Caco-2 (cell line): ENCODE data around the gene TNFSF15. TPM values are rescaled to one million over a fixed set of nuclear protein-coding genes. Genes with fewer than 3 reads are reported as not detected.

ENCODE experiments used
- BruUV-seq: library from RNA; stranded (reverse); fragments of 400-500 nt; replicated peaks from 2 replicates; lab custom pipeline; 2021; lab: Mats Ljungman, UMichigan
- CTCF ChIA-PET: fragments of 300-600 bp; sonication (Branson Sonifier 250); formaldehyde crosslinking; loops from one replicate; lab custom pipeline; 2022; ENCODE audit warnings: antibody characterized with exemption; lab: Charles Lee
- POLR2A ChIA-PET: fragments of 300-600 bp; sonication (Branson Sonifier 250); formaldehyde crosslinking; loops from one replicate; lab custom pipeline; 2022; ENCODE audit warnings: antibody characterized with exemption; lab: Charles Lee
- DNase-seq, 2 experiments: peaks; one replicate each; pipeline versions ENCODE4 v3.0.0 to v3.0.0-alpha.2; 2020 to 2022
- H3K27me3 ChIP-seq: replicated peaks from 2 replicates; pipeline ENCODE4 v1.6.0; 2011; ENCODE audit warnings: low read length; ENCODE audit not compliant: control insufficient read depth, insufficient read depth
- H3K36me3 ChIP-seq: 2 replicates; pipeline ENCODE4 v1.5.1; 2011; ENCODE audit warnings: low read length; ENCODE audit not compliant: control insufficient read depth, insufficient read depth
- H3K4me1 ChIP-seq: fragments of 250-450 bp; sonication (Bioruptor Pico); 2 replicates; pipeline ENCODE4 v1.5.1; 2020; ENCODE audit warnings: mild to moderate bottlenecking
- H3K4me3 ChIP-seq: 2 replicates; pipeline ENCODE4 v1.5.1; 2011; ENCODE audit warnings: low read depth, mild to moderate bottlenecking, control low read depth, low read length
- H3K9me3 ChIP-seq: fragments of 250-450 bp; sonication (Bioruptor Pico); 2 replicates; pipeline ENCODE4 v1.5.1; 2020; ENCODE audit warnings: mild to moderate bottlenecking, moderate library complexity
- H3K27ac Mint-ChIP-seq: one replicate; pipeline ENCODE4 v1.8.0; 2022; ENCODE audit warnings: mixed read lengths; ENCODE audit not compliant: unreplicated experiment
- H3K27me3 Mint-ChIP-seq: one replicate; pipeline ENCODE4 v1.8.0; 2022; ENCODE audit warnings: mixed read lengths; ENCODE audit not compliant: insufficient read depth, unreplicated experiment
- H3K36me3 Mint-ChIP-seq: one replicate; pipeline ENCODE4 v1.8.0; 2022; ENCODE audit warnings: mild to moderate bottlenecking, mixed read lengths; ENCODE audit not compliant: insufficient read depth, unreplicated experiment
- H3K4me1 Mint-ChIP-seq: one replicate; pipeline ENCODE4 v1.8.0; 2022; ENCODE audit warnings: low read depth, mixed read lengths; ENCODE audit not compliant: unreplicated experiment
- H3K4me3 Mint-ChIP-seq: one replicate; pipeline ENCODE4 v1.8.0; 2022; ENCODE audit warnings: mild to moderate bottlenecking, moderate library complexity, mixed read lengths; ENCODE audit not compliant: unreplicated experiment
- H3K9me3 Mint-ChIP-seq: one replicate; pipeline ENCODE4 v1.8.0; 2022; ENCODE audit warnings: mixed read lengths; ENCODE audit not compliant: unreplicated experiment
- CTCF ChIP-seq, 2 experiments: fragments of 200-600 bp in 1 of 2; IDR thresholded peaks; 1 replicate in 1 of 2; 2 replicates in 1 of 2; pipeline versions ENCODE4 v1.5.1 to v1.8.0; 2011 to 2022; ENCODE audit warnings: antibody characterized with exemption in 1 of 2, control low read depth in 1 of 2, inconsistent platforms in 1 of 2, low read depth in 1 of 2, low read length in 1 of 2, mild to moderate bottlenecking in 1 of 2, moderate library complexity in 1 of 2; ENCODE audit not compliant: insufficient read depth in 1 of 2, severe bottlenecking in 1 of 2, unreplicated experiment in 1 of 2
- intact Hi-C: fragments of 100-400 bp; cut with micrococcal nuclease; formaldehyde crosslinking; loops from one replicate; pipeline ENCODE4 v1.10.0; 2022; ENCODE audit not compliant: unreplicated experiment
- total RNA-seq: library from RNA; stranded (reverse); gene quantifications from 2 replicates; pipeline ENCODE4 v1.2.3, GENCODE V29; 2022

Gene TNFSF15
- total RNA-seq, 1 experiment from 2014 or later, result 0.66 TPM

- TF ChIP-seq CTCF (IDR thresholded peaks at IDR 0.05; ENCODE audit: insufficient read depth in 1 of 2, low read depth in 1 of 2, low read length in 1 of 2, severe bottlenecking in 1 of 2, unreplicated experiment in 1 of 2), result no peak
- H3K4me3 Mint-ChIP-seq, result no peak overlapping the region
- no TSS peak for BruUV-seq
- Histone ChIP-seq H3K27me3 (no peaks in the 10 kb centered on the region), H3K9me3 (no peaks in the 10 kb centered on the region), H3K4me3 (no peak overlapping the region), H3K36me3 (no peaks in the 10 kb centered on the region), H3K4me1 (no peaks in the 10 kb centered on the region)
- peaks cover 7% of the 10 kb centered on the region for H3K27me3 Mint-ChIP-seq
- DNase-seq, result no peak
- H3K27ac Mint-ChIP-seq, result no peak overlapping the region
- POLR2A ChIA-PET, result no interaction called here
- H3K9me3 Mint-ChIP-seq, result no peaks in the 10 kb centered on the region
- CTCF ChIA-PET, result no interaction called here
- intact Hi-C loops, result no loop called here
- H3K36me3 Mint-ChIP-seq, result no peaks in the 10 kb centered on the region
- no peaks in the 10 kb centered on the region for H3K4me1 Mint-ChIP-seq
Measured at GRCh38 chr9:114759512-114760341, 46.1 kb downstream of the TNFSF15 start.

GRCh38 chr9:114757984-114758383 is 47.9 kb downstream of the TNFSF15 start:
- no TSS peak for BruUV-seq
- Mint-ChIP-seq H3K36me3 (no peaks in the 10 kb centered on the region), H3K4me1 (no peaks in the 10 kb centered on the region), H3K9me3 (no peaks in the 10 kb centered on the region), H3K4me3 (no peak overlapping the region), H3K27me3 (peaks cover 7% of the 10 kb centered on the region), H3K27ac (no peak overlapping the region)
- DNase-seq, result no peak
- no peak for TF ChIP-seq CTCF (IDR thresholded peaks at IDR 0.05; ENCODE audit: insufficient read depth in 1 of 2, low read depth in 1 of 2, low read length in 1 of 2, severe bottlenecking in 1 of 2, unreplicated experiment in 1 of 2)
- Histone ChIP-seq H3K4me3 (no peak overlapping the region), H3K9me3 (no peaks in the 10 kb centered on the region), H3K36me3 (no peaks in the 10 kb centered on the region), H3K27me3 (no peaks in the 10 kb centered on the region), H3K4me1 (no peaks in the 10 kb centered on the region)
- CTCF ChIA-PET, result no interaction called here
- intact Hi-C loops, result no loop called here
- POLR2A ChIA-PET, result no interaction called here

GRCh38 chr9:114757395-114757794 is 48.4 kb downstream of the TNFSF15 start:
- H3K36me3 ChIP-seq, result no peaks in the 10 kb centered on the region
- Mint-ChIP-seq H3K36me3 (no peaks in the 10 kb centered on the region), H3K4me3 (no peak overlapping the region), H3K9me3 (no peaks in the 10 kb centered on the region), H3K27me3 (peaks cover 7% of the 10 kb centered on the region), H3K27ac (no peak overlapping the region), H3K4me1 (no peaks in the 10 kb centered on the region)
- H3K4me1 ChIP-seq, result no peaks in the 10 kb centered on the region
- no peak for TF ChIP-seq CTCF (IDR thresholded peaks at IDR 0.05; ENCODE audit: insufficient read depth in 1 of 2, low read depth in 1 of 2, low read length in 1 of 2, severe bottlenecking in 1 of 2, unreplicated experiment in 1 of 2)
- ChIA-PET POLR2A (no interaction called here), CTCF (no interaction called here)
- intact Hi-C loops, result no loop called here
- no TSS peak for BruUV-seq
- no peak for DNase-seq
- no peaks in the 10 kb centered on the region for H3K27me3 ChIP-seq
- no peak overlapping the region for H3K4me3 ChIP-seq
- no peaks in the 10 kb centered on the region; the same call in 1 of the 2 replicates for H3K9me3 ChIP-seq
